GM23338 (cell line): ENCODE measurements around the gene RGS3. TPM values are rescaled to one million over a fixed set of nuclear protein-coding genes. Genes with fewer than 3 reads are reported as not detected.

ENCODE experiments used
- ATAC-seq: fragments of 200-7000 bp; cut with Tn5 transposase; 3 replicates; pipeline ENCODE4 v1.9.1; 2020
- DNase-seq: peaks from one replicate; pipeline ENCODE4 v3.0.0-alpha.2; 2015; ENCODE audit warnings: low spot score
- H2AFZ ChIP-seq: fragments of 200-600 bp; sonication (generic); 2 replicates; pipeline ENCODE4 v1.8.0; 2016; ENCODE audit warnings: antibody characterized with exemption, mild to moderate bottlenecking, moderate library complexity
- H3F3A ChIP-seq: fragments of 200-600 bp; sonication (generic); replicated peaks from 2 replicates; pipeline ENCODE4 v1.8.0; 2017; ENCODE audit warnings: antibody characterized with exemption, mixed run types, low read depth
- H3K27ac ChIP-seq: fragments of 200-600 bp; sonication (generic); 2 replicates; pipeline ENCODE4 v1.6.1; 2016; ENCODE audit warnings: low read depth
- H3K27me3 ChIP-seq: fragments of 200-600 bp; sonication (generic); 2 replicates; pipeline ENCODE4 v1.8.0; 2016; ENCODE audit warnings: mild to moderate bottlenecking, mixed run types, moderate library complexity; ENCODE audit not compliant: insufficient read depth
- H3K36me3 ChIP-seq: fragments of 200-600 bp; sonication (generic); 2 replicates; pipeline ENCODE4 v1.8.0; 2016; ENCODE audit warnings: mild to moderate bottlenecking; ENCODE audit not compliant: insufficient read depth
- H3K4me1 ChIP-seq: fragments of 200-600 bp; sonication (generic); 2 replicates; pipeline ENCODE4 v1.8.0; 2016; ENCODE audit warnings: mild to moderate bottlenecking, moderate library complexity; ENCODE audit not compliant: insufficient read depth
- H3K4me2 ChIP-seq: fragments of 200-600 bp; sonication (generic); 2 replicates; pipeline ENCODE4 v1.7.1; 2017; ENCODE audit warnings: mixed run types
- H3K4me3 ChIP-seq: fragments of 200-600 bp; sonication (generic); 2 replicates; pipeline ENCODE4 v1.6.1; 2016; ENCODE audit warnings: mixed run types
- H3K79me2 ChIP-seq: fragments of 200-600 bp; sonication (generic); replicated peaks from 2 replicates; pipeline ENCODE4 v1.8.0; 2017; ENCODE audit warnings: mild to moderate bottlenecking; ENCODE audit not compliant: insufficient read depth
- H3K9me2 ChIP-seq: fragments of 200-600 bp; sonication (generic); 2 replicates; pipeline ENCODE4 v1.8.0; 2017; ENCODE audit not compliant: insufficient read depth
- H4K20me1 ChIP-seq: fragments of 200-600 bp; sonication (generic); replicated peaks from 2 replicates; pipeline ENCODE4 v1.8.0; 2017; ENCODE audit warnings: mild to moderate bottlenecking; ENCODE audit not compliant: insufficient read depth
- H3K27ac Mint-ChIP-seq: 2 replicates; pipeline ENCODE4 v1.8.0; 2020; ENCODE audit warnings: inconsistent platforms, mild to moderate bottlenecking, moderate library complexity, mixed read lengths
- H3K27me3 Mint-ChIP-seq: 3 replicates; pipeline ENCODE4 v1.8.0; 2022; ENCODE audit warnings: low read depth, mild to moderate bottlenecking, moderate library complexity, mixed read lengths, inconsistent platforms; ENCODE audit not compliant: insufficient read depth, poor library complexity
- H3K36me3 Mint-ChIP-seq: 3 replicates; pipeline ENCODE4 v1.8.0; 2021; ENCODE audit warnings: low read depth, mild to moderate bottlenecking, inconsistent platforms, moderate library complexity, mixed read lengths
- H3K4me1 Mint-ChIP-seq: 3 replicates; pipeline ENCODE4 v1.8.0; 2020; ENCODE audit warnings: mild to moderate bottlenecking, inconsistent platforms, mixed read lengths
- H3K4me3 Mint-ChIP-seq: 3 replicates; pipeline ENCODE4 v1.8.0; 2021; ENCODE audit warnings: moderate library complexity, mild to moderate bottlenecking, inconsistent platforms, mixed read lengths
- H3K9me3 Mint-ChIP-seq: 3 replicates; pipeline ENCODE4 v1.8.0; 2020; ENCODE audit warnings: moderate library complexity, mild to moderate bottlenecking, inconsistent platforms, mixed read lengths
- CREB1 ChIP-seq: fragments of 250-450 bp; sonication (Bioruptor Pico); IDR thresholded peaks from 2 replicates; pipeline ENCODE4 v1.5.0; 2020; ENCODE audit warnings: low read depth, mild to moderate bottlenecking, moderate library complexity
- ETS1 ChIP-seq: IDR thresholded peaks from 2 replicates; pipeline ENCODE4 v1.6.1; 2016; ENCODE audit warnings: antibody characterized with exemption
- EZH2 ChIP-seq: fragments of 200-600 bp; sonication (generic); IDR thresholded peaks from one replicate; pipeline ENCODE4 v1.8.0; 2017; ENCODE audit warnings: antibody characterized with exemption, mild to moderate bottlenecking, low read depth; ENCODE audit not compliant: unreplicated experiment
- EZH2phosphoT487 ChIP-seq: fragments of 200-600 bp; sonication (generic); IDR thresholded peaks from one replicate; pipeline ENCODE4 v1.8.1; 2018; ENCODE audit warnings: antibody characterized with exemption; ENCODE audit not compliant: unreplicated experiment
- JUNB ChIP-seq: IDR thresholded peaks from one replicate; pipeline ENCODE4 v1.6.1; 2016; ENCODE audit warnings: antibody characterized with exemption; ENCODE audit not compliant: unreplicated experiment
- NANOG ChIP-seq: IDR thresholded peaks from 2 replicates; pipeline ENCODE4 v1.6.1; 2016; ENCODE audit warnings: antibody characterized with exemption, borderline replicate concordance
- POLR2AphosphoS5 ChIP-seq: IDR thresholded peaks from 2 replicates; pipeline ENCODE4 v1.6.1; 2016; ENCODE audit warnings: antibody characterized with exemption, low read depth
- STAT1 ChIP-seq: IDR thresholded peaks from one replicate; pipeline ENCODE4 v1.6.1; 2016; ENCODE audit warnings: antibody characterized with exemption; ENCODE audit not compliant: unreplicated experiment
- ZNF114 ChIP-seq: fragments of 250-450 bp; sonication (Bioruptor Pico); IDR thresholded peaks from 2 replicates; pipeline ENCODE4 v1.5.0; 2020; ENCODE audit warnings: mild to moderate bottlenecking, moderate library complexity
- ZNF331 ChIP-seq: fragments of 250-450 bp; sonication (Bioruptor Pico); IDR thresholded peaks from 2 replicates; pipeline ENCODE4 v1.5.0; 2020; ENCODE audit warnings: low read depth, mild to moderate bottlenecking, moderate library complexity
- ZNF462 ChIP-seq: fragments of 250-450 bp; sonication (Bioruptor Pico); IDR thresholded peaks from 2 replicates; pipeline ENCODE4 v1.5.0; 2020; ENCODE audit warnings: mild to moderate bottlenecking, moderate library complexity
- polyA plus RNA-seq: library from polyadenylated mRNA; unstranded; fragments of >200 nt; fragmentation: Nextera tagmentation; extraction: Ambion mirVana; gene quantifications from 2 replicates; pipeline ENCODE4 v1.2.1, GENCODE V29; 2016
- total RNA-seq: library from RNA; depleted of rRNA; stranded (reverse); fragments of >200 nt; shearing (Covaris generic); gene quantifications from 2 replicates; pipeline ENCODE4 v1.2.3, GENCODE V29; 2014
- TF ChIP-seq, protein P1 (sequence below): IDR thresholded peaks from one replicate; pipeline ENCODE4 v1.6.1; 2018; ENCODE audit warnings: antibody characterized with exemption; ENCODE audit not compliant: unreplicated experiment
- TF ChIP-seq, protein P2 (sequence below), 2 experiments: fragments of 200-600 bp in 1 of 2; sonication (generic) in 1 of 2; conservative IDR thresholded peaks; 2 replicates each; pipeline versions ENCODE4 v1.5.1 to v1.6.1; 2016 to 2017; ENCODE audit warnings: antibody characterized with exemption in 2 of 2, low read depth in 2 of 2, mild to moderate bottlenecking in 2 of 2, moderate library complexity in 1 of 2

The RGS3 gene
- total and polyA plus RNA-seq, 2 experiments from 2014 or later: 14.2 to 24.3 TPM

DNA sequence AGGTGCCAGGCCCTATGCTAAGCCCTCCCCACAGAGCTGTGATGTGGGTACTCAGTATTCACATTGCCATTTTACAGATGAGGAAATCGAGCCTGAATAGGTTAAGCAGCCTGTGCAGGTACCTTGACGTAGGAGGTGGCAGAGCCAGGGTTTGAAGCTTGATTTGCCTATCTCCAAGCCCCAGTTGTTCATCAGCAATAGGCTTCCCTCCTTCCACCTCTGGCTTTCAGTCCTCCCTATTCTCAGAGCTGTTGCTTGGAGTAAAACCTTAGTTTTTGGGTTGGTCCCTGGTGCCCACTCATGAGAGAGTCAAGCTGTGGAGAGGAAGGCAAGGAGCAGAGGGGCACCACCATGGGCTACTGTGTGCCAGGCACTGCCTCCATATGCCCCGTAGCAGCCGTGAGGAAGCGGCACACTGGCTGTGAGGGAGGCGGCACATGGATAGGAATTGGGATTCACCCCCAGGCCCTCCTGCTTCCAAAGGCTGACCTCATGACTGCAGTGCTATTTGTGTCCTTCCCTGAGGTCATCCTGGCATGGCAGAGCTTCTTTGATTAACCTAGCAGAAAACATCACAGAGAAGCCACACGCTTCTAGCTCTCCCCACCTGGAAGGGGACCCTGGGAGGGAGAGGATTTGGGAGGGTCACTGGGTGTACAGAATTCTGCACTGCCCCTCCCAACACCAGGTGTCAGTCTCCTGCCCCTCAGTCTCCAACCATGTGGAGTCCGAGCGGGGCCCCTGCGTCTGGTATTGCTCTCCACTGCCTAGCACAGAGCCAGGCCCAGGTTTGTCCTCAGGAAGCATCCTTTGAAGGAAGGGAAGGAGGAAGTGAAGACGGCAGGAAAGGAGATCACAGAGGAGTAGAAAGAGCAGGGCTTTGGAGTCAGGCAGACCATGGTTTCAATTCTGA, 109.8 kb downstream of the RGS3 start:
- Mint-ChIP-seq H3K4me1 (peaks cover 20% of the 10 kb centered on the region), H3K4me3 (no peak overlapping the region), H3K27me3 (peaks cover 3% of the 10 kb centered on the region), H3K27ac (no peak overlapping the region), H3K9me3 (no peaks in the 10 kb centered on the region; the same call in 2 of the 3 replicates), H3K36me3 (no peaks in the 10 kb centered on the region; the same call in 2 of the 3 replicates)
- peaks cover 11% of the 10 kb centered on the region; the same call in 1 of the 2 replicates for H3K4me1 ChIP-seq
- no peak overlapping the region for H3K4me3 ChIP-seq
- H3F3A ChIP-seq: no peaks in the 10 kb centered on the region
- no peaks in the 10 kb centered on the region for H4K20me1 ChIP-seq
- H3K4me2 ChIP-seq: no peak overlapping the region
- no peaks in the 10 kb centered on the region for H3K27me3 ChIP-seq
- H3K27ac ChIP-seq: no peak overlapping the region
- no peaks in the 10 kb centered on the region for H3K9me2 ChIP-seq
- no peak for TF ChIP-seq EZH2phosphoT487
- TF ChIP-seq NANOG: no peak
- TF ChIP-seq ZNF114 (CRISPR knock-in tag): no peak
- TF ChIP-seq ZNF462 (CRISPR knock-in tag): no peak
- TF ChIP-seq, protein P1, sequence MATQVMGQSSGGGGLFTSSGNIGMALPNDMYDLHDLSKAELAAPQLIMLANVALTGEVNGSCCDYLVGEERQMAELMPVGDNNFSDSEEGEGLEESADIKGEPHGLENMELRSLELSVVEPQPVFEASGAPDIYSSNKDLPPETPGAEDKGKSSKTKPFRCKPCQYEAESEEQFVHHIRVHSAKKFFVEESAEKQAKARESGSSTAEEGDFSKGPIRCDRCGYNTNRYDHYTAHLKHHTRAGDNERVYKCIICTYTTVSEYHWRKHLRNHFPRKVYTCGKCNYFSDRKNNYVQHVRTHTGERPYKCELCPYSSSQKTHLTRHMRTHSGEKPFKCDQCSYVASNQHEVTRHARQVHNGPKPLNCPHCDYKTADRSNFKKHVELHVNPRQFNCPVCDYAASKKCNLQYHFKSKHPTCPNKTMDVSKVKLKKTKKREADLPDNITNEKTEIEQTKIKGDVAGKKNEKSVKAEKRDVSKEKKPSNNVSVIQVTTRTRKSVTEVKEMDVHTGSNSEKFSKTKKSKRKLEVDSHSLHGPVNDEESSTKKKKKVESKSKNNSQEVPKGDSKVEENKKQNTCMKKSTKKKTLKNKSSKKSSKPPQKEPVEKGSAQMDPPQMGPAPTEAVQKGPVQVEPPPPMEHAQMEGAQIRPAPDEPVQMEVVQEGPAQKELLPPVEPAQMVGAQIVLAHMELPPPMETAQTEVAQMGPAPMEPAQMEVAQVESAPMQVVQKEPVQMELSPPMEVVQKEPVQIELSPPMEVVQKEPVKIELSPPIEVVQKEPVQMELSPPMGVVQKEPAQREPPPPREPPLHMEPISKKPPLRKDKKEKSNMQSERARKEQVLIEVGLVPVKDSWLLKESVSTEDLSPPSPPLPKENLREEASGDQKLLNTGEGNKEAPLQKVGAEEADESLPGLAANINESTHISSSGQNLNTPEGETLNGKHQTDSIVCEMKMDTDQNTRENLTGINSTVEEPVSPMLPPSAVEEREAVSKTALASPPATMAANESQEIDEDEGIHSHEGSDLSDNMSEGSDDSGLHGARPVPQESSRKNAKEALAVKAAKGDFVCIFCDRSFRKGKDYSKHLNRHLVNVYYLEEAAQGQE: no peak
- no peak for TF ChIP-seq ZNF331 (CRISPR knock-in tag)
- TF ChIP-seq JUNB: no peak
- TF ChIP-seq EZH2: no peak
- TF ChIP-seq CREB1: no peak
- TF ChIP-seq, protein P2, sequence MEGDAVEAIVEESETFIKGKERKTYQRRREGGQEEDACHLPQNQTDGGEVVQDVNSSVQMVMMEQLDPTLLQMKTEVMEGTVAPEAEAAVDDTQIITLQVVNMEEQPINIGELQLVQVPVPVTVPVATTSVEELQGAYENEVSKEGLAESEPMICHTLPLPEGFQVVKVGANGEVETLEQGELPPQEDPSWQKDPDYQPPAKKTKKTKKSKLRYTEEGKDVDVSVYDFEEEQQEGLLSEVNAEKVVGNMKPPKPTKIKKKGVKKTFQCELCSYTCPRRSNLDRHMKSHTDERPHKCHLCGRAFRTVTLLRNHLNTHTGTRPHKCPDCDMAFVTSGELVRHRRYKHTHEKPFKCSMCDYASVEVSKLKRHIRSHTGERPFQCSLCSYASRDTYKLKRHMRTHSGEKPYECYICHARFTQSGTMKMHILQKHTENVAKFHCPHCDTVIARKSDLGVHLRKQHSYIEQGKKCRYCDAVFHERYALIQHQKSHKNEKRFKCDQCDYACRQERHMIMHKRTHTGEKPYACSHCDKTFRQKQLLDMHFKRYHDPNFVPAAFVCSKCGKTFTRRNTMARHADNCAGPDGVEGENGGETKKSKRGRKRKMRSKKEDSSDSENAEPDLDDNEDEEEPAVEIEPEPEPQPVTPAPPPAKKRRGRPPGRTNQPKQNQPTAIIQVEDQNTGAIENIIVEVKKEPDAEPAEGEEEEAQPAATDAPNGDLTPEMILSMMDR (conservative IDR thresholded peaks at IDR 0.05; ENCODE audit: low read depth in 2 of 2): no peak
- no peak for TF ChIP-seq ETS1
- TF ChIP-seq POLR2AphosphoS5: no peak
- TF ChIP-seq STAT1: no peak
- H2AFZ ChIP-seq: no peak overlapping the region
- DNase-seq (no peak), ATAC-seq (no peak)
- H3K79me2 ChIP-seq: no peaks in the 10 kb centered on the region
- no peaks in the 10 kb centered on the region for H3K36me3 ChIP-seq
